Activated naive CD4-positive, alpha-beta T cell (primary cell): ENCODE results near the gene CDH22.

ENCODE experiments used
- DNase-seq, 4 experiments: peaks; one replicate each; lab custom pipeline; 2025; lab: John Stamatoyannopoulos, UW

The CDH22 gene

GRCh38 chr20:46192376-46192944, 115.8 kb downstream of the CDH22 start:
- DNase-seq: no peak

GRCh38 chr20:46191611-46192010, 116.7 kb downstream of the CDH22 start:
- DNase-seq: no peak

DNA sequence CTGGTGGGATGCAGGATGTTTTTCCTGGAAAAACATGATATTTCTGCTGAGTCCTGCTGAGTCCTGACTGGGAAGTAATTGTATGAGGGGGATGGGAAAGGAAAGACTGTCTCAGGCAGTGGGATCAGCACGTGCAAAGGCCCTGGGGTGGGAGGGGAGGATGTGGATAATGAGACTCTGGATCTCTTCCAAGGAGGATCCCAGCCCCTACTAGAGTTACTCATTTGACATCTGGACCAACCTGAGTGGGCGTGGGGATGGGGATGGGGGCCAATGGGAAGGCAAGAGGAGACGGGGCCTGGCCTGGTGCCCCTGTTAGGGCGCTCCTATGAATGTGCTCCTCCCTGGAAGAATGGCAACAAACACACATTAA, 117.1 kb downstream of the CDH22 start:
- DNase-seq: no peak

- DNase-seq: no peak
These were observed 117.7 kb downstream of the CDH22 start for GRCh38 chr20:46190478-46191167.

GRCh38 chr20:46188866-46189541, 119.3 kb downstream of the CDH22 start:
- no peak for DNase-seq

GRCh38 chr20:46186210-46186609, 122.1 kb downstream of the CDH22 start:
- no peak for DNase-seq

DNA sequence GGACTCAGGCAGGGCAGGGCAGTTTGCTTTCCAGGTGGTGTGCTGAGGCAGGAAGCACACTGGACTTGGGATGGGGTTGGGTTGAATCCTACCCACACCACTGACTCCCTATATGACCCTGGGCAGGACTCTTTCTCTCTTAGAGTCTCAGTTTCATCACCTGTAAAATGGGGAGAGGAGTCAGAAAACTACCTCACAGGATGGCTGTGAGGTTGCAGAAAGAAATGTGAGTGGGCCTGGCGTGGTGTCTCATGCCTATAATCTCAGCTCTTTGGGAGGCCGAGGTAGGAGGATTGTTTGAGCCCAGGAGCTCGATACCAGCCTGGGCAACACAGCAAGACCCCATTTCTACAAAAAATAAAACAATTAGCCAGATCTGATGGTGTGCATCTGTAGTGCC, 122.9 kb downstream of the CDH22 start:
- no peak for DNase-seq

DNA sequence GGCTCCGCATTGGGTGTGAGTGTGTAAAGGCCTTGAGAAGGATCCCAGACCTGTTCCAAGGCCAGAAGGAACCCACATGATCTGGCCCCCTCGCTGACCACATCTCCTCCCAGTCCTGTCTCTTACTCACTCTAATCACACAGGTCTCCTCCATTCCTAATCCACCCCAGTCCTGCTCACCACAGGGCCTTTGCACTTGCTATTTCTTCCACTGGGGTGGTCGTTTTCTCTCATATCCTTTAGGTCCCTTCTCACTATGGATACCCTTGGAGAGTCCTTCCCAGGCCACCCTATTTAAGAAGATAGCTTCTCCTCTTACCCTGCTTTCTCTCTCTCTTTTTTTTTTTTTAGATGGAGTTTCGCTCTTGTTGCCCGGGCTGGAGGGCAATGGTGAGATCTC, 124.5 kb downstream of the CDH22 start:
- no peak for DNase-seq

GRCh38 chr20:46182276-46183200, 125.8 kb downstream of the CDH22 start:
- no peak for DNase-seq

DNA sequence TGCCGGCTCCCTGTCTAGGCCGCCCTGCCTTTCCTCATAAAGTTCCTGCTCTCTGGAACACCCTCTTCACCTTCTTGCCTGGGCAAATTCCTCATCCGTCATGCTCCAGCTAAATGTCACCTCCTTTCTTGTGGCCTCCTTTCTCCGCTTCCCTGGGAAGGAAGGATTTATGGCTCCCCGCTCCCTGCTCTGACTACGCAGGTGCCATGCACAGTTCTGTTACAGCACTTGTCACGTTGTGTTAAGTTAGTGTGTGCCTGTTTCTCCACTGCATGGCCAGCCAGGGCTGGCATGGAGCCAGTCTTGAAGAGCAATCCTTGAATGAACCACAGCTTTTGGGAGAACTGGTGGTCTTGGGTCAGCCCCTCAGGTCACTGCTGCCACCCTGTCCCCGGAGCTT, 128.4 kb downstream of the CDH22 start:
- DNase-seq: no peak

- DNase-seq: no peak
These were observed 129.4 kb downstream of the CDH22 start for GRCh38 chr20:46178891-46179290.

GRCh38 chr20:46177768-46178167, 130.5 kb downstream of the CDH22 start:
- no peak for DNase-seq

DNA sequence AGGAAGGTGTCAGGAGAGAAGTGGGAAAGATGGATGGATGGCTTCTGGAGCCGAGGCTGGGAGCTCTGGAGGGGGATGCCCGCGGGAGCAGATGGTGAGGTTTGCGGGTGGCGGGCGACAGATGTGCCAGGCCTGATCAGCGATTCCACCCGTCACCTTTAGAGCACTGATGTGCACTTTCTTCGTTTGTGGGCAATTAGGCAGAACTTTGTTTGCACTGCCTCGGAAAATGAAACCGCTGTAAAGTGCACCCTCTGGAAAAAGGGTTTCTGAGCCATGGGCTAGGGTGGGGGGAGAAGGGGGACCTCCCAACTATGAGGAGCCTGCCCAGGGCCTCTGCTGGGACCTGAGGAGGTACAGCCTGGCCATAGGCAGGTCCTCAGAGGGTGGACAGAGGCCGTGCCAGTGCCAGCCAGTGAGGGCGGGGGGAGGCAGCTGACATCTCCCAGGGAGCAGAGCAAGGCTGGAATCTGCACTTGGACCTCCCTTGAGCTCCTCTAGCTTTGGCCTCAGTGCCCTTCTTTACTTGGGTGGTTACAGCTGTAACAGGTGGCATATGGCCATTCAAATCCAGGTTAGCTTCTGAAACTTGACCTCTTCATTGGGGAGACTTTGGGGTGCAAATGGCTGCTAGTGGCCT, 131.4 kb downstream of the CDH22 start:
- no peak for DNase-seq

GRCh38 chr20:46175127-46175494, 133.2 kb downstream of the CDH22 start:
- no peak for DNase-seq

- peak; percentile 15 to 71 (median 40) for DNase-seq
These were observed 133.7 kb downstream of the CDH22 start for GRCh38 chr20:46174469-46175126.

GRCh38 chr20:46173652-46174468, 134.4 kb downstream of the CDH22 start:
- no peak for DNase-seq

DNA sequence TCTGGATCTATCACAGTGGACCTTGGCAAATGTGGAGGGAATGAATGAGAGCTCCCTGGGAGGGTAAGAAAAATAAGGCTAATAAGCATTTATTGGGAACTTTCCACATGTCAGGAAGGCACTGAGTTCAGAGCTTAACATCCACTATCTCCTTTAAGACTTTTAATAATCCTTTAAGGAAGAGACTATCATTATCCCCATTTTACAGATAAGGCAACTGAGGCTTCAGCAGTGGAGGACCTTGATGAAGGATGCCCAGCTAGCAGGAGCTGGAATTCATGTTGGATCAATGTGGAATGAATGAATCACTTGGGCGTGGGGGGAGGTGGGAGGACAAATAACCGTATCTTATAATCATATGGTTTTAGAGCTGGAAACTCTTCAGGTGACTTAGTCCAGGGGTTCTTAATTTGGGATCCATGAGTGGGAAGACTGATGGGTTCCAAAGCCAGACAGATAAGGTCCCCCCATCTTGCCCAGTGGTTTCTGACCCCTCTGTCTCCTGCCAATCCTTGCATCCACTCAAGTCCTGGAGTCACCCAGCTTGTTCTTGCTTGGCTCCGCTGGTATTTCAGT, 135.2 kb downstream of the CDH22 start:
- DNase-seq: no peak

DNA sequence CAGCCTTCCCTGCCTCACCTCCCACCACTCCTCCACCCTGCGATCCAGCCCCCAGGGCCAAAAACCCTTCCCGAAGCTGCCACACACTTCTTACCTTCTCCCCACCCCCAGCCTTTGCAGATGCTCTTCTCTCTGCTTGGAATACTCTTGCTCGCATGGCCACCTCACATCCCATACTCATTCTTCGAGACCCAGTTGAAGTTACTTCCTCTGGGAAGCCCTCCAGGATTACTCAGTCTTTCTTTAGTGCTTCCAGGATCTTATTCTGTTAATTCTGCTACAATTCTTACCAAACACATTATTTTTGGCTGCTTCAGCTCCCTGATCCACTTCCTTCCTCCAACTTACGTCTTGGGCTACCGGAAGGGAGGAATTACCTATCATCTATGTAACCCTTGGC, 135.8 kb downstream of the CDH22 start:
- no peak for DNase-seq

DNA sequence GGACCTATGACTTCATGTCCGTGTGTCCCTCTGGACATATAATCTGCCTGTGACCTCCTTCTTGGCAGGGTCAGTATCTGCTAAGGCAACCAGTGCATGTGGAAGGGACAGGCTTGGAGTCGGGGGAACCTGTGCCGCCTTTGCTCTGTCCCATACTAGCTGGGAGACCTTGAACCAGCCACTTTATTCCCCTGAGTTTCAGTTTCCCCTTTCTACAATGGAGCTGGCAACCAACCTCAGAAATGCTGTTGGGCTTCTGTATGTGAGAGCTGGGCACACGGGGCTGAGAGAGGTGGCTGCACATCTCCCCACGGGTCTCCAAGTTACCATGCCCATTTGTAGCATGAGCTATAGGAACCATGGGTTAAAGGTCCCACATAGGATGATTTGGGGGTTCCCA, 136.4 kb downstream of the CDH22 start:
- no peak for DNase-seq

DNA sequence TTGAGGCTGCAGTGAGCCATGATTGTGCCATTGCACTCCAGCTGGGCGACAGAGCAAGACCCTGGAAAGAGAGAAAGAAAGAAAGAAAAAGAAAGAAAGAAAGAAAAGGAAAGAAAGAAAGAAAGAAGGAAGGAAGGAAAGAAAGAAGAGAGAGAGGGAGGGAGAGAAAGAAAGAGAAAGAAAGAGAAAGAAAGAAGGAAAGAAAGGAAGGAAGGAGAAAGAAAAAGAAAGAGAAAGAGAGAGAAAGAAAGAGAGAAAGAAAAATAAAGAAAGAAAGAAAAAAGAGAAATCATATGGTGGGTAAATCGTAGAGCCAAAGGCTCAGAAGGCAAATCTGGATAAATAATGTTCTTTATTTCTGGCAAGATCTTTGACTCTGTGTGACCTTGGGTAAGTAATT, 136.8 kb downstream of the CDH22 start:
- DNase-seq: no peak
